Measurements from ENCODE around the gene KITLG. TPM values are rescaled to one million over a fixed set of nuclear protein-coding genes. Genes with fewer than 3 reads are reported as not detected.

KITLG gene
- polyA plus RNA-seq, 2 of the 4 experiments (the other 2 are of a cell fraction): 8.0 to 10.1 TPM

DNA sequence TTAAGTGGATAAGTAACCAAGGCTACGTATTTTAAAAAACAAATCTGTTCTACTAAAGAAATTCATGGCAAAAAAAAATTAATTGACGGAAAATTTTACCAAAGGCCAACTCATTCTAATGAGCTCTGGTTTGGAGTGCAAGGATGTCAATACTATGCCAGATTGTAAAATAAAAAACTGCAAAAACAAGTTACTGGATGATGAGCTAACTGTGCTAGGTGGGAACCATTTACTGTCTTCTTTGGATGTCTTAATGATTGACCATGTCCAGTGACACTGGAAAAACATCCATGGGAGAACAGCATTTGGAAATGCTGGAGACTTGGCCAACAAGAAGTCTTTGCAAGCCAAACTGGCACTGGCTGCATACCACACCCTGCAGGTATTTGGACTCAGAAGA, 41.6 kb downstream of the KITLG start:
- FAIRE-seq (no peak), ATAC-seq (no peak), DNase-seq (ENCODE audit: low read depth in 1 of 2, low spot score in 1 of 2) (no peak)
- Histone ChIP-seq H3K4me1 (peaks cover 13% of the 10 kb centered on the region; the same call in 1 of the 3 replicates), H3K4me2 (no peak overlapping the region), H3K27ac (no peak overlapping the region), H3K9me3 (no peaks in the 10 kb centered on the region), H3K4me3 (no peak overlapping the region)
- CTCF ChIA-PET: no interaction called here
- POLR2A ChIA-PET: no interaction called here
- WGBS (ENCODE audit: missing lambda C conversion rate): 84% methylated on average over 2 of the region's 2 CpGs
- TF ChIP-seq, protein P1, sequence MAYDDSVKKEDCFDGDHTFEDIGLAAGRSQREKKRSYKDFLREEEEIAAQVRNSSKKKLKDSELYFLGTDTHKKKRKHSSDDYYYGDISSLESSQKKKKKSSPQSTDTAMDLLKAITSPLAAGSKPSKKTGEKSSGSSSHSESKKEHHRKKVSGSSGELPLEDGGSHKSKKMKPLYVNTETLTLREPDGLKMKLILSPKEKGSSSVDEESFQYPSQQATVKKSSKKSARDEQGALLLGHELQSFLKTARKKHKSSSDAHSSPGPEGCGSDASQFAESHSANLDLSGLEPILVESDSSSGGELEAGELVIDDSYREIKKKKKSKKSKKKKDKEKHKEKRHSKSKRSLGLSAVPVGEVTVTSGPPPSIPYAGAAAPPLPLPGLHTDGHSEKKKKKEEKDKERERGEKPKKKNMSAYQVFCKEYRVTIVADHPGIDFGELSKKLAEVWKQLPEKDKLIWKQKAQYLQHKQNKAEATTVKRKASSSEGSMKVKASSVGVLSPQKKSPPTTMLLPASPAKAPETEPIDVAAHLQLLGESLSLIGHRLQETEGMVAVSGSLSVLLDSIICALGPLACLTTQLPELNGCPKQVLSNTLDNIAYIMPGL (CRISPR knock-in tag; IDR thresholded peaks at IDR 0.05; ENCODE audit: borderline replicate concordance): no peak
- TF ChIP-seq KDM5A (IDR thresholded peaks at IDR 0.05): no peak
- no peak for TF ChIP-seq NFE2L2 (conservative IDR thresholded peaks at IDR 0.05; ENCODE audit: low read length)
- TF ChIP-seq CHD4 (IDR thresholded peaks at IDR 0.05; ENCODE audit: borderline replicate concordance): no peak
- no peak for TF ChIP-seq ZNF302 (CRISPR knock-in tag; IDR thresholded peaks at IDR 0.05)

DNA sequence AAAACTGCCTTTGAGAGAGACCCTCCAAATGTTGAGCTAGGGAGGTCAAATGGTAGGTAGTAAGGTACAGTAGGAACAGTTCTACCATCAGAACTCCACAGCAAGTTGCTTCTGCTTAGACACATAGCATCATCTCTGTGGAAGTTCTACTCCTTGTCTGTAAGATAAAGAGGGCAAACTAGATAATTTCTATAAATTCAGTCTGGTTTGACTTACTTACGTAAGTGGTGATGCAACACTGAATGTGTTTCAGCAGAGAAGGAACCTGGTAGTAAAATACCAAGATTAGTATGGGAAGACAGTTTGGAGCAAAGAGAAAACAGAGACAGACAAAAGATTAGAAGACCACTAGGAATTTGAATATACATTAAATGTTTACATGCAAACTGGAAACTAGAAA, 42.0 kb downstream of the KITLG start:
- Histone ChIP-seq H3K4me2 (no peak overlapping the region), H3K4me1 (peaks cover 13% of the 10 kb centered on the region; the same call in 1 of the 3 replicates), H3K4me3 (no peak overlapping the region), H3K9me3 (no peaks in the 10 kb centered on the region), H3K27ac (no peak overlapping the region)
- POLR2A ChIA-PET: no interaction called here
- no peak for ATAC-seq
- CTCF ChIA-PET: no interaction called here
- WGBS (ENCODE audit: missing lambda C conversion rate): 100% methylated on average over 1 of the region's 1 CpG
- TF ChIP-seq MAZ (IDR thresholded peaks at IDR 0.05; ENCODE audit: borderline replicate concordance, low read depth, low read length) (no peak), HOXB13 (CRISPR knock-in tag; IDR thresholded peaks at IDR 0.05; ENCODE audit: low read depth) (no peak), NFE2L2 (conservative IDR thresholded peaks at IDR 0.05; ENCODE audit: low read length) (no peak), NR3C1 (IDR thresholded peaks at IDR 0.05) (no peak), ZSCAN20 (CRISPR knock-in tag; IDR thresholded peaks at IDR 0.05) (no peak), ZFP36 (IDR thresholded peaks at IDR 0.05; ENCODE audit: borderline replicate concordance, partially characterized antibody) (no peak), RNF2 (IDR thresholded peaks at IDR 0.05; ENCODE audit: borderline replicate concordance, low read depth) (no peak)
- DNase-seq (ENCODE audit: low read depth in 1 of 2, low spot score in 1 of 2): no peak
- FAIRE-seq: no peak

DNA sequence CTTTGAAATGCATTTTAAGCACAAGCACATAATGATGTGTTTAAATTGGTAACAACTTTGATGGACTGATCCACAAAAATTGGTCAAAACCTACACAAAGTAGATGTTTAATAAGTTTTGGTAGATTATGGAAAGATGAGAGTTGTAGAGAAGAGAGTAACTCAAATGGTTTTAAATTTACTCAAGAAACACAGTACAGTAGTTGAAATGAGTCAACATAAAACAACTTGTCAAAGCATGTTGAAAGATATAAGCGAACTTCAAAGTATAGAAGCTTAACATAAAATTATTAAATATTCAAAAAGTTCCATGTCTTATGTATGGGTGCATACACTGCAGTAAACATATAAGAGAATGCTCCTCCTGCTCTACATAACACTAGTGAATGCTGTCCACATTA, 49.4 kb downstream of the KITLG start:
- DNase-seq (ENCODE audit: low read depth in 1 of 2, low spot score in 1 of 2): no peak
- ChIA-PET POLR2A (no interaction called here), CTCF (no interaction called here)
- no peak for TF ChIP-seq MYC (IDR thresholded peaks at IDR 0.05; ENCODE audit: borderline replicate concordance, low read length)
- TF ChIP-seq RARB (CRISPR knock-in tag; IDR thresholded peaks at IDR 0.05): no peak
- no peak for TF ChIP-seq ZNF302 (CRISPR knock-in tag; IDR thresholded peaks at IDR 0.05)
- no peak for TF ChIP-seq KDM1A (IDR thresholded peaks at IDR 0.05; ENCODE audit: low read depth)
- no peak for TF ChIP-seq CBX8 (IDR thresholded peaks at IDR 0.05)
- no peak for TF ChIP-seq ZC3H11A (IDR thresholded peaks at IDR 0.05)
- no peak for TF ChIP-seq HDAC2 (IDR thresholded peaks at IDR 0.05)
- no peak for TF ChIP-seq BHLHE40 (IDR thresholded peaks at IDR 0.05; ENCODE audit: low read depth, low read length)
- TF ChIP-seq JUNB (IDR thresholded peaks at IDR 0.05): no peak
- no peak for ATAC-seq
- no peak overlapping the region for H3K4me2 ChIP-seq
- 56% methylated on average over 1 of the region's 1 CpG for WGBS (ENCODE audit: missing lambda C conversion rate)
- H3K4me1 ChIP-seq: no peaks in the 10 kb centered on the region
- no peak overlapping the region for H3K27ac ChIP-seq
- H3K4me3 ChIP-seq: no peak overlapping the region
- peaks cover 3% of the 10 kb centered on the region; the same call in 1 of the 3 replicates for H3K9me3 ChIP-seq
- FAIRE-seq: peak; percentile 56

DNA sequence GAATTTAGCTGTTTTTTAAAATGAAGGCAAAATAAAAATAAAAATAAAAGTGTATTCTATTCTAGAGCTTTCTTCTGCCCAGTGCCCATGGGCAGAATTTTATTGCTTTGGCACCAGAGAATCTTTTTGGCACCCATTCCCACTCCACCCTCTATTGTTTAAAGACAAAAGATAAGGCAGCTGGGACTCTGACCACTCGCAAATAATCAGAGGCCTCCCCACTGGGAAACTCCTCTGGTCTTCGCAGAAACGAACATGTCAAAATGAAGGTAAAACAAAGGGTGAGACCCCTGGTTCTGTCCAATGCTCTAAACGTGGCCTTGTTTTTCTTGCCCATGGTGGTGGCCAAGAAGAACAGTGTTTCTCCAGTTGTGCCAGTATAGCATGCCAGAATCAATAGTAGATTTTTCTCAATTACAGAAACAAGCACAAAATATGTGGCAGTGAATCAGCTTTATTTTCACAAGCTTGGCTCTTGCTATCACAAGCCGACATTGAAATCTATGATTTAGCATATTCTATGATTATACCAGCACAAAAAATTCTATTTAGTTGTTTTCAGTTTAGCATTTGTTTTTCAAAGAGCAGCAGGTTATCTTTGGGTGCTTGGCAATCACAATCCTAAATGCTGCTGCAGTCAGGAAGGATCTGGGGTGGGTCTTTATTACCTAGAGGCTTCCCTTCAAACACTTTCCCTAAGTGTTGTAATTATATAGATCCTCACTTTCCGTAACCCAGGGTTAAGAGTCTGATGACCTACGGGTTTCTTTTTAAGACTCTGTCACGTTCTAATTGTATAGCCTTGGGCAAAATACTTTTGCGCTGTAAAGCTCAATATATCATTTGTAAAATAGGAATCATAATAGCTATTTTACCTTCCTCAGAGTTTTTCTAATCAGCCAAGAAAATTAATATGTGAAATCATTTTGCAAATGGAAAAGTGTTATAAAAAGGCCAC, 50.5 kb downstream of the KITLG start:
- Histone ChIP-seq H3K9me3 (peaks cover 3% of the 10 kb centered on the region; the same call in 1 of the 3 replicates), H3K4me3 (no peak overlapping the region), H3K4me1 (no peaks in the 10 kb centered on the region), H3K27ac (no peak overlapping the region), H3K4me2 (no peak overlapping the region)
- ChIA-PET POLR2A (no interaction called here), CTCF (no interaction called here)
- ATAC-seq (no peak), FAIRE-seq (no peak), DNase-seq (ENCODE audit: low read depth in 1 of 2, low spot score in 1 of 2) (no peak)
- 66% methylated on average over 9 of the region's 9 CpGs for WGBS (ENCODE audit: missing lambda C conversion rate)
- no peak for TF ChIP-seq ESRRA (IDR thresholded peaks at IDR 0.05; ENCODE audit: borderline replicate concordance, low read length)
- no peak for TF ChIP-seq FOSL2 (IDR thresholded peaks at IDR 0.05)
- no peak for TF ChIP-seq FOSL2 (CRISPR knock-in tag; IDR thresholded peaks at IDR 0.05)
- TF ChIP-seq TFCP2L1 (CRISPR knock-in tag; IDR thresholded peaks at IDR 0.05): no peak
- no peak for TF ChIP-seq ZSCAN20 (CRISPR knock-in tag; IDR thresholded peaks at IDR 0.05)
- no peak for TF ChIP-seq GATA3 (IDR thresholded peaks at IDR 0.05; ENCODE audit: borderline replicate concordance)
- no peak for TF ChIP-seq EHMT2 (IDR thresholded peaks at IDR 0.05; ENCODE audit: low read depth)
- TF ChIP-seq POLR2AphosphoS2 (conservative IDR thresholded peaks at IDR 0.05; ENCODE audit: low read length): no peak
- no peak for TF ChIP-seq MAZ (IDR thresholded peaks at IDR 0.05; ENCODE audit: borderline replicate concordance, low read depth, low read length)
- TF ChIP-seq CBX8 (IDR thresholded peaks at IDR 0.05): no peak
- TF ChIP-seq FOXS1 (CRISPR knock-in tag; IDR thresholded peaks at IDR 0.05): no peak
- TF ChIP-seq JUN (IDR thresholded peaks at IDR 0.05): no peak
- TF ChIP-seq HOXB13 (CRISPR knock-in tag; IDR thresholded peaks at IDR 0.05; ENCODE audit: low read depth): no peak
- TF ChIP-seq CBX2 (IDR thresholded peaks at IDR 0.05; ENCODE audit: borderline replicate concordance, low read depth): no peak
- TF ChIP-seq, protein P2, sequence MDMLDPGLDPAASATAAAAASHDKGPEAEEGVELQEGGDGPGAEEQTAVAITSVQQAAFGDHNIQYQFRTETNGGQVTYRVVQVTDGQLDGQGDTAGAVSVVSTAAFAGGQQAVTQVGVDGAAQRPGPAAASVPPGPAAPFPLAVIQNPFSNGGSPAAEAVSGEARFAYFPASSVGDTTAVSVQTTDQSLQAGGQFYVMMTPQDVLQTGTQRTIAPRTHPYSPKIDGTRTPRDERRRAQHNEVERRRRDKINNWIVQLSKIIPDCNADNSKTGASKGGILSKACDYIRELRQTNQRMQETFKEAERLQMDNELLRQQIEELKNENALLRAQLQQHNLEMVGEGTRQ (IDR thresholded peaks at IDR 0.05): no peak
- no peak for TF ChIP-seq FOSB (CRISPR knock-in tag; IDR thresholded peaks at IDR 0.05)
